GM19035 (cell line): ENCODE results near the gene SIPA1.

ENCODE experiments used
- ATAC-seq: cut with Tn5 transposase; IDR thresholded peaks from one replicate; pipeline ENCODE4 v1.9.1; 2021; ENCODE audit not compliant: unreplicated experiment

SIPA1 gene

GRCh38 chr11:65642014-65642671 is 4.2 kb downstream of the SIPA1 start:
- ATAC-seq: no peak

GRCh38 chr11:65643971-65644370 is 6.1 kb downstream of the SIPA1 start:
- ATAC-seq: no peak

GRCh38 chr11:65644837-65645236 is 6.9 kb downstream of the SIPA1 start:
- ATAC-seq: no peak

- no peak for ATAC-seq
Measured at GRCh38 chr11:65645710-65646109, 7.8 kb downstream of the SIPA1 start.

GRCh38 chr11:65646288-65646957 is 8.5 kb downstream of the SIPA1 start:
- ATAC-seq: no peak

- no peak for ATAC-seq
Measured at GRCh38 chr11:65646958-65647701, 9.2 kb downstream of the SIPA1 start.

GRCh38 chr11:65648997-65649493 is 11.1 kb downstream of the SIPA1 start:
- no peak for ATAC-seq

- no peak for ATAC-seq
Measured at GRCh38 chr11:65649656-65650546, 12.0 kb downstream of the SIPA1 start.

- no peak for ATAC-seq
Measured at GRCh38 chr11:65650547-65651338, 12.8 kb downstream of the SIPA1 start.

- no peak for ATAC-seq
Measured at GRCh38 chr11:65651339-65651588, 13.4 kb downstream of the SIPA1 start.

GRCh38 chr11:65651589-65652510 is 13.9 kb downstream of the SIPA1 start:
- ATAC-seq: peak; percentile 3

- ATAC-seq: peak; percentile 69
Measured at GRCh38 chr11:65652511-65653228, 14.8 kb downstream of the SIPA1 start.

- ATAC-seq: no peak
Measured at GRCh38 chr11:65653229-65654225, 15.6 kb downstream of the SIPA1 start.

- no peak for ATAC-seq
Measured at GRCh38 chr11:65654375-65655349, 16.8 kb downstream of the SIPA1 start.

GRCh38 chr11:65655570-65656332 is 17.9 kb downstream of the SIPA1 start:
- no peak for ATAC-seq

- no peak for ATAC-seq
Measured at GRCh38 chr11:65657426-65657825, 19.5 kb downstream of the SIPA1 start.
